Testis (tissue), 3 donors: ENCODE data around the gene SLC39A13. TPM values are rescaled to one million over a fixed set of nuclear protein-coding genes. Genes with fewer than 3 reads are reported as not detected.

Experiments
- DNase-seq: peaks from one replicate; pipeline ENCODE4 v3.0.0-alpha.2; 2019
- H3K27ac ChIP-seq, 2 donors: fragments of 200-600 bp; sonication (generic); one replicate each; pipeline ENCODE4 v1.5.1; 2019
- H3K27me3 ChIP-seq: fragments of 200-600 bp; sonication (generic); one replicate; pipeline ENCODE4 v1.5.1; 2019
- H3K36me3 ChIP-seq: fragments of 200-600 bp; sonication (generic); one replicate; pipeline ENCODE4 v1.5.1; 2017; ENCODE audit warnings: low read depth; ENCODE audit errors: missing control alignments
- H3K4me1 ChIP-seq: fragments of 200-600 bp; sonication (generic); one replicate; pipeline ENCODE4 v1.5.1; 2019
- H3K4me3 ChIP-seq, 2 donors: fragments of 200-600 bp; sonication (generic); one replicate each; pipeline ENCODE4 v1.5.1; 2017 to 2019
- H3K9me3 ChIP-seq: fragments of 200-600 bp; sonication (generic); one replicate; pipeline ENCODE4 v1.5.1; 2017
- POLR2A ChIP-seq: fragments of 450-650 bp; IDR thresholded peaks from one replicate; pipeline ENCODE4 v1.6.1; 2017; ENCODE audit warnings: antibody characterized with exemption, mild to moderate bottlenecking, moderate library complexity
- WGBS, 2 donors: methylation state at CpG; one replicate each; pipeline ENCODE4 v1.1.5; 2018; 5-methylcytosine and 5-hydroxymethylcytosine counted together
- intact Hi-C: fragments of 100-400 bp; cut with DNase I; formaldehyde crosslinking; loops from one replicate; pipeline ENCODE4 v1.15.1; 2023; ENCODE audit warnings: low total_unique reads
- polyA plus RNA-seq: library from polyadenylated mRNA; stranded (reverse); fragments of 350-450 nt; fragmentation: Illumina TruSeq; extraction: RNeasy Lipid Tissue Mini Kit (QIAGEN cat#74804); gene quantifications from one replicate; pipeline ENCODE4 v1.2.3, GENCODE V29; 2014; ENCODE audit warnings: low read depth, low replicate concordance; ENCODE audit not compliant: insufficient read depth
- total RNA-seq, 2 donors: library from RNA; depleted of rRNA; stranded (reverse); fragments of >200 nt; gene quantifications; one replicate each; pipeline ENCODE4 v1.2.3, GENCODE V29; 2016
- TF ChIP-seq, protein P1 (sequence below), 3 experiments: fragments of 450-650 bp in 2 of 3; fragments of 200-600 bp in 1 of 3; sonication (generic) in 1 of 3; IDR thresholded peaks; one replicate each; pipeline ENCODE4 v1.5.1; 2016 to 2019; ENCODE audit warnings: antibody characterized with exemption in 3 of 3, mild to moderate bottlenecking in 2 of 3, moderate library complexity in 1 of 3

The SLC39A13 gene
- total and polyA plus RNA-seq, 3 donors from 2014 or later = 95.1 to 99.2 (median 98.1) TPM

DNA sequence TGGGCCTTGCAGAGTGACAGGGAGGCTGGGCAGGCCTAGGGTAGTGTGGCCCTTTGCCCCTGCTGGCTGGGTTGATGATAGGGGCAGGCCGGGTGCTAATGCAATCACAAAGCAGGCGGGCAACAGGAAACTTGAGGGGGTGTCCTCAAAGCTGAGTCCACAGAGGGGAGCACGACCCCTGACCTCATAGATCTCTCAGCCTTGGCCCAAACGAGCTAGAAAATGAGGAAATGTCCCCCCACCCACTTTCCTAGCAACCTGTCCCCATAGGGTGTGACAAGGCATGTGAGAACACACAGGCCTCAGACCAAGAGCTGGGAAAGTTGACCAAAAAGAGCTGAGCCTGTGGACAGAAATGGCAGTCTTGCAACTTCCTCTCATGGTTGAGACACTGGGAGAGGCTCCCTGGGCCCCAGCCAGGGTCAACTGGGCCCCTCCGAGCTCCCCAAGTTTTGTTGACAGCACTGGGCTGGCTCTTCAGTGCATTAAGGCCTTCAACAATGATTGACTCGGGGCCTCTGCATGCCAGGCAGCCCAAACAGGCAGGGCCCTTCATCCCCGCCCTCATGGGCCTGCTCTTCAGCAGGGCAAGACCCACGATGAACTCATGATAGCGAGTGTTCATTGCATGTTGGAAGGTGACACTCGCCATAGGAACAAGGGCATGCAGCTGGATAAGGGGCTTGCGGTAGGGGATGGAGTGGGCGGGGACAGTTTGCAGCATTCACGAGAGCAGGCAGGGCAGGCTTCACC is 20.3 kb upstream of the SLC39A13 start:
- H3K4me3 ChIP-seq = no peak overlapping the region
- TF ChIP-seq, protein P1, sequence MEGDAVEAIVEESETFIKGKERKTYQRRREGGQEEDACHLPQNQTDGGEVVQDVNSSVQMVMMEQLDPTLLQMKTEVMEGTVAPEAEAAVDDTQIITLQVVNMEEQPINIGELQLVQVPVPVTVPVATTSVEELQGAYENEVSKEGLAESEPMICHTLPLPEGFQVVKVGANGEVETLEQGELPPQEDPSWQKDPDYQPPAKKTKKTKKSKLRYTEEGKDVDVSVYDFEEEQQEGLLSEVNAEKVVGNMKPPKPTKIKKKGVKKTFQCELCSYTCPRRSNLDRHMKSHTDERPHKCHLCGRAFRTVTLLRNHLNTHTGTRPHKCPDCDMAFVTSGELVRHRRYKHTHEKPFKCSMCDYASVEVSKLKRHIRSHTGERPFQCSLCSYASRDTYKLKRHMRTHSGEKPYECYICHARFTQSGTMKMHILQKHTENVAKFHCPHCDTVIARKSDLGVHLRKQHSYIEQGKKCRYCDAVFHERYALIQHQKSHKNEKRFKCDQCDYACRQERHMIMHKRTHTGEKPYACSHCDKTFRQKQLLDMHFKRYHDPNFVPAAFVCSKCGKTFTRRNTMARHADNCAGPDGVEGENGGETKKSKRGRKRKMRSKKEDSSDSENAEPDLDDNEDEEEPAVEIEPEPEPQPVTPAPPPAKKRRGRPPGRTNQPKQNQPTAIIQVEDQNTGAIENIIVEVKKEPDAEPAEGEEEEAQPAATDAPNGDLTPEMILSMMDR (IDR thresholded peaks at IDR 0.05) = no peak
- TF ChIP-seq POLR2A = no peak
- H3K27me3 ChIP-seq = no peaks in the 10 kb centered on the region
- no peaks in the 10 kb centered on the region for H3K9me3 ChIP-seq
- no peak for DNase-seq
- no peak overlapping the region for H3K27ac ChIP-seq
- intact Hi-C loops = no loop called here
- H3K4me1 ChIP-seq = no peaks in the 10 kb centered on the region
- 82 to 86% methylated on average over 9 to 13 of the region's 13 CpGs for WGBS, 2 donors
- H3K36me3 ChIP-seq = no peaks in the 10 kb centered on the region

DNA sequence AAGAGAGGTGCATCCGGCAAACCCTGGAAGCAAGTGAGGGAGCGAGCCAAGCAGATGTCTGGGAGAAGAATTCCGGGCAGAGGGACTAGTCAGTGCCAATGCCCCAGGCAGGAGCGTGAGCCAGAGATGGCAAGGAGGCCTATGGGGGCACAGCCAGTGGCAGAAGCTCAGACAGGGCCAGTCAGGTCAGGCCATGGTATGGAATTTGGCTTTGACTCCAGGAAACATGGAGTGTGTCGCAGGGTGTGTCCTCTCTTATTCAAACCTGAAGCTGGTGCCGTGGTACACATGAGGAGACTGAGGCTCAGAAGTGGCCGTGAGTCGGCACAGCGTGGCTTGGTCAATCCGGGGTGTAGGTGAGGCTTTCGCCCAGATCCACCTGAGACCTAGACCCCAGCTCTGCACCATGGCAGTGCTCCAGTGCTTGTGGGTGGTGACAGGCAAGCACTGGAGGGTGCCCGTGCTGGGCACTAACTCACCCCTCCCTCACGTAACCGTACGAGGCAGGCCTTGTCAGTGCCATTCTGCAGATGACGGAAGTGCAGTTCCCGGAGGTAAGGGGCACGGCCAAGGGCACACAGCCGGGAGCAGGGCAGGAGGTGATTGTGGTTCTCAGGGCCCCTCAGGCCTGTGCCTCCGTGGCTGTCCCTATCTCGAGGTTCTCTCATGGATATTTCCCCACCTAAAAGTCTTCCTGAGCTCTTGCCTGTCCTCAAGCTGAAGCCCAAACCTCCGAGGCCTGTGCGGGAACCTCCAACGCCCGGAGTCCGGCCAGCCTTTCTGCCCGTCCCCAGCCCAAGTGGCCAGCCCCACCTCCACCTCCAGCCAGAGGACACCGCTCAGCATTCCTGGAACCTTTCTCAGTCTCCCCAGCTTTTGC is 19.5 kb upstream of the SLC39A13 start:
- Histone ChIP-seq H3K4me1 (no peaks in the 10 kb centered on the region), H3K36me3 (no peaks in the 10 kb centered on the region), H3K4me3 (no peak overlapping the region), H3K27me3 (no peaks in the 10 kb centered on the region), H3K9me3 (no peaks in the 10 kb centered on the region), H3K27ac (no peak overlapping the region)
- TF ChIP-seq, protein P1 (IDR thresholded peaks at IDR 0.05) = no peak
- TF ChIP-seq POLR2A = no peak
- no peak for DNase-seq
- WGBS, 2 donors = 89 to 91% methylated on average over 24 to 28 of the region's 28 CpGs
- intact Hi-C loops = no loop called here

DNA sequence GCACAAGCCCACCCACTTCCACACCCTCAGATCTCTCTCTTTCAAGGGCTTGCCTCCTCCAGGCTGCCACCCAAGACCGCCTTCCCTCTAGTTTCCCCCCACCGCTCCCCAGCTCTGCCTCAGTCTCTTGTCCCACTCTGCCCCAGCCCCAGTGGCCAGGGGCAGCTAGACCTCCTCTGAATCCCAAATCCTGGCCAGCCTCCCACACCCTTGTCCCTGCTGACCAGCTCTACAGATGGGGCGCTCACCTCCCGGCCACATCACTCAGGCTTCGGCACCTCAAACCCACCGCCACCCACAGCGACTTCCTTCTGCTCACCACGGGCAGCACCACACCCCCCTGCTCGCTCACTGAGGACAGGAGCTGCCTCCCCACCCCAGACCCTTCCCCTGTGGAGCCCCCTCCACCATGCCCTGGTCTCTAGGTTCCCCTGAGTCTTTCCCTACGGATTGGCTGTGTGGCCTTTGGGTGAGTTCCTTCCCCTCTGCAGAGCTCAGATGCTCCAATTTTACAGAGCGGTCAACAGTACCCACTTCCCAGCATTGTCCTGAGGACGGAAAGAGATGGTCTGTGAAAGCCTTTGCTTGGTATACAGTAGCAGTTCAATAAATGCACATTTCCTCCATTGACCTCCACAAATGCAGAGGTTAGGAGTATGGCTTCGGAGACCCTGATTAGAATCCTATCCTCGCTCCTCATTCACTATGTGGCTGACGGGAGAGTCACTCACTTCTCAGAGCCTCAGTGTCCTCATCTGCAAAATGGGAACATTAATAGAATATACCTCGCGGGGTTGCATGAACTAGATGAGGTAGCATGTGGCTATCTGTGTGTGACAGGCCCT is 18.6 kb upstream of the SLC39A13 start:
- 90 to 91% methylated on average over 17 of the region's 17 CpGs for WGBS, 2 donors
- Histone ChIP-seq H3K36me3 (no peaks in the 10 kb centered on the region), H3K27ac (no peak overlapping the region), H3K27me3 (no peaks in the 10 kb centered on the region), H3K4me3 (no peak overlapping the region), H3K9me3 (no peaks in the 10 kb centered on the region), H3K4me1 (no peaks in the 10 kb centered on the region)
- TF ChIP-seq, protein P1 (IDR thresholded peaks at IDR 0.05) = no peak
- TF ChIP-seq POLR2A = no peak
- DNase-seq = no peak
- intact Hi-C loops = no loop called here

DNA sequence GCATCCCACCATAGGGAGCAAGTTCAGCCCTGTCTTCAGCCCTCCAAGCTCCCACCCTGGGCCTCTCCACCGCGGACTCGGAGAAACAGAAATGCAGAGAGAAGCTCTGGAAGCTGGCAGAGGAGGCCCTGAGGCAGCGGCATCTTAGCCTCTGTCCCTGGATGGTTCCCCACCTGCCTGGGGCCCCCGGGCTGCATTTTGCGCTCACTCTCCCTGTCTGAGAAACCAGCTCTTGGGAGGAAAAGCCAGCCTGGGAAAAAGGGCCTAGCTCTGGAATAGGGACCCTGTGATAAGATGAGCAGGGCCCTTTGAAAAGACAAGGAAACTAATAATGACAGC is 18.0 kb upstream of the SLC39A13 start:
- 97 to 100% methylated on average over 5 to 6 of the region's 6 CpGs for WGBS, 2 donors
- no peak for TF ChIP-seq POLR2A
- TF ChIP-seq, protein P1 (IDR thresholded peaks at IDR 0.05) = no peak

More for the DNA sequence above, 18.0 kb upstream of the SLC39A13 start:
- intact Hi-C loops = no loop called here
- Histone ChIP-seq H3K36me3 (no peaks in the 10 kb centered on the region), H3K9me3 (no peaks in the 10 kb centered on the region), H3K4me1 (no peaks in the 10 kb centered on the region), H3K27ac (no peak overlapping the region), H3K27me3 (no peaks in the 10 kb centered on the region), H3K4me3 (no peak overlapping the region)
- no peak for DNase-seq
